SK-N-MC (cell line): ENCODE results near the gene KRTAP5-11.
"Not testable (repeated sequence)": the region's sequence is repeated elsewhere in the genome, so short reads cannot be mapped to it uniquely, and the experiment has no call there.

ENCODE experiments used
- EZH2 ChIP-seq: fragments of 200-600 bp; sonication (generic); IDR thresholded peaks from one replicate; pipeline ENCODE4 v1.6.1; 2017; ENCODE audit warnings: antibody characterized with exemption
- FOXP2 ChIP-seq: optimal IDR thresholded peaks from 2 replicates; pipeline ENCODE3; 2011; ENCODE audit warnings: mild to moderate bottlenecking, moderate library complexity; ENCODE audit not compliant: insufficient read depth; ENCODE audit errors: extremely low read length, control extremely low read depth
- POLR2AphosphoS5 ChIP-seq: IDR thresholded peaks from 2 replicates; pipeline ENCODE4 v1.6.1; 2012; ENCODE audit warnings: mild to moderate bottlenecking, low read depth, low read length, borderline replicate concordance

- not testable (repeated sequence) for TF ChIP-seq EZH2, POLR2AphosphoS5, FOXP2
These were observed 25.6 kb upstream of the KRTAP5-11 start for GRCh38 chr11:71608272-71608671.
